ENCODE data around the gene CNKSR1. TPM values are rescaled to one million over a fixed set of nuclear protein-coding genes. Genes with fewer than 3 reads are reported as not detected.

The CNKSR1 gene
- total and polyA plus RNA-seq, 2 of the 8 experiments (the other 6 are each of a cell fraction or from before 2014, with no cell fraction given), result 13.9 to 14.5 TPM

DNA sequence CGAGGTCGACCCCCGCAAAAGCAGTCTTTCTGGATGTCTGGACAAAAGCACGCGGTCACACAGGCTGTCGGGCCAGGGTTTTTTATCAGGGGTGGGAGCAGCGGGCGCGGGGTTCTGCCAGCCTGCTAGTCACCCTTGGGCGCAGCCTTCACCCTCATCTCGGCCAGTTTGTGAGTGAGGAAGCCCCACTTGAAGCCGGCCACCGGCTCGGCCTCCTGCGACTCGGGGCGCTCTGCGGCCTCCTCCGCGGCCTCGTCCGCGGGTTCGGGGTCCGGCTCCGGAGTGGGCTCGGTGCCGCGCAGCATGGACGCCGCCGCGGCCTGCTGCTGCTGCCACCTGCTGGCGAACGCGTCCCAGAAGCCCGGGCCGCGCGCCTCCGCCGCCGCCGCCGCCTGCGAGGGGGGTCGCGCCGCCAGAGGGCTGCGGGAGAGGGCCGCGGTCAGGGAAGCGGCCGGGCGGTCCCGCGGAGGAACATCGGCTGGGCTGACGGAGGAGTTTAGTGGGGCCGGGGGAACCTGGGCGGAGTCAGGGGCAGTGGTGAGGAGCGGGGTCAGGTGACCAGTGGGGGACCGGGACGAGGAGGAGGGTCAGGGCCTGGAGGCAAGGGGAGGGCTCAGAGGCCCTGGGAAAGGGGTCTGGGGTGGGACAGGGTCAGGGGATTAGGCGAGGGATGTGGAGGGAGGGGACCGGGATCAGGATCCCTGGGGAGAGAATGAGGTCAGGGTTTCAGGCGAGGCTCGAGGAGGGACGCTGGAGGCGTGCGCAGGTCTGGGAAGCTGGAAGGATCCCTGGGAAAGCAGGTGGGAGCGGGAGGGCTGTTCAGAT is 13.0 kb upstream of the CNKSR1 start (continued):
- TF ChIP-seq TBP (IDR thresholded peaks at IDR 0.05; ENCODE audit: low read depth, low read length), result no peak
- no peak for TF ChIP-seq EGR1 (IDR thresholded peaks at IDR 0.05; ENCODE audit: borderline replicate concordance, low read depth, low read length)
- TF ChIP-seq FOSL1 (IDR thresholded peaks at IDR 0.05; ENCODE audit: insufficient read depth, low read depth, low read length), result no peak
- TF ChIP-seq BCL11A (IDR thresholded peaks at IDR 0.05; ENCODE audit: low read depth in 2 of 2, low read length in 2 of 2), result no peak
- TF ChIP-seq RNF2 (IDR thresholded peaks at IDR 0.05; ENCODE audit: borderline replicate concordance, low read depth, low read length, missing control alignments, poor library complexity, severe bottlenecking), result peak; percentile 40
- no peak for TF ChIP-seq CBX5 (IDR thresholded peaks at IDR 0.05; ENCODE audit: low read depth, low read length)
- TF ChIP-seq SIN3A (conservative IDR thresholded peaks at IDR 0.05 in 1 of 2, IDR thresholded peaks at IDR 0.05 in 1 of 2; ENCODE audit: low read depth in 1 of 2, low read length in 2 of 2), result no peak
- TF ChIP-seq EP300 (IDR thresholded peaks at IDR 0.05; ENCODE audit: borderline replicate concordance in 1 of 2, low read depth in 2 of 2, low read length in 2 of 2), result peak in 1 of 2 experiments; percentile 11; a peak in 1 of 3 replicates
- no peak for TF ChIP-seq ZNF274 (IDR thresholded peaks at IDR 0.05; ENCODE audit: borderline replicate concordance, extremely low read depth, low read length)
- TF ChIP-seq, protein P1, sequence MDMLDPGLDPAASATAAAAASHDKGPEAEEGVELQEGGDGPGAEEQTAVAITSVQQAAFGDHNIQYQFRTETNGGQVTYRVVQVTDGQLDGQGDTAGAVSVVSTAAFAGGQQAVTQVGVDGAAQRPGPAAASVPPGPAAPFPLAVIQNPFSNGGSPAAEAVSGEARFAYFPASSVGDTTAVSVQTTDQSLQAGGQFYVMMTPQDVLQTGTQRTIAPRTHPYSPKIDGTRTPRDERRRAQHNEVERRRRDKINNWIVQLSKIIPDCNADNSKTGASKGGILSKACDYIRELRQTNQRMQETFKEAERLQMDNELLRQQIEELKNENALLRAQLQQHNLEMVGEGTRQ (IDR thresholded peaks at IDR 0.05; ENCODE audit: low read length), result peak; percentile 66
- TF ChIP-seq KDM1A (IDR thresholded peaks at IDR 0.05; ENCODE audit: borderline replicate concordance, low read length), result no peak; the same call in 1 of the 2 replicates
- no peak for TF ChIP-seq SIRT6 (IDR thresholded peaks at IDR 0.05; ENCODE audit: low read length)
- TF ChIP-seq JUND (IDR thresholded peaks at IDR 0.05; ENCODE audit: low read length), result no peak
- peak; percentile 21; the same call in 1 of the 2 replicates for TF ChIP-seq NRF1 (IDR thresholded peaks at IDR 0.05; ENCODE audit: low read depth, low read length)
